Naive thymus-derived CD8-positive, alpha-beta T cell (primary cell): ENCODE data around the gene SLC16A12. TPM values are rescaled to one million over a fixed set of nuclear protein-coding genes. Genes with fewer than 3 reads are reported as not detected.

ENCODE experiments used
- ATAC-seq, 2 donors: fragments of 150-1000 bp; cut with Tn5 transposase in 1 of 2; sonication (Bioruptor Pico), chemical (Tn5 transposase) in 1 of 2; 1 replicate in 1 of 2; 2 replicates in 1 of 2; pipeline ENCODE4 v1.10.0; 2021; ENCODE audit warnings: mild to moderate bottlenecking in 2 of 2, moderate library complexity in 2 of 2
- POLR2A ChIA-PET: fragments of 350-600 bp; sonication (Branson Sonifier 250); formaldehyde crosslinking; loops from one replicate; lab custom pipeline; 2021; ENCODE audit warnings: antibody characterized with exemption; lab: Charles Lee
- DNase-seq, 10 donors: peaks; one replicate each; pipeline versions ENCODE4 v3.0.0 to v3.0.0-alpha.2; 2020 to 2022
- H3K27ac Mint-ChIP-seq, 10 donors: one replicate each; pipeline ENCODE4 v1.8.0; 2020 to 2022; ENCODE audit warnings: mild to moderate bottlenecking in 10 of 10, mixed read lengths in 10 of 10, moderate library complexity in 4 of 10, inconsistent platforms in 1 of 10
- H3K27me3 Mint-ChIP-seq, 5 donors: one replicate each; pipeline ENCODE4 v1.8.0; 2021 to 2022; ENCODE audit warnings: mixed read lengths in 5 of 5
- H3K36me3 Mint-ChIP-seq, 3 donors: one replicate each; pipeline ENCODE4 v1.8.0; 2020 to 2022; ENCODE audit warnings: mixed read lengths in 3 of 3, mild to moderate bottlenecking in 2 of 3, inconsistent platforms in 1 of 3
- H3K4me1 Mint-ChIP-seq, 4 donors: one replicate each; pipeline ENCODE4 v1.8.0; 2021 to 2022; ENCODE audit warnings: mixed read lengths in 4 of 4
- H3K4me3 Mint-ChIP-seq, 10 donors: one replicate each; pipeline ENCODE4 v1.8.0; 2020 to 2022; ENCODE audit warnings: mild to moderate bottlenecking in 10 of 10, mixed read lengths in 10 of 10, moderate library complexity in 6 of 10, inconsistent platforms in 1 of 10
- H3K9me3 Mint-ChIP-seq, 9 donors: one replicate each; pipeline ENCODE4 v1.8.0; 2020 to 2022; ENCODE audit warnings: mixed read lengths in 9 of 9, mild to moderate bottlenecking in 3 of 9, inconsistent platforms in 1 of 9, moderate library complexity in 1 of 9
- polyA plus RNA-seq, 3 donors: library from polyadenylated mRNA; unstranded; fragments of 300-500 nt; fragmentation: Illumina TruSeq; gene quantifications; one replicate each; pipeline ENCODE4 v1.2.3, GENCODE V29; 2021
- total RNA-seq, 8 experiments: library from RNA in 2 of 8; stranded (reverse) in 2 of 8; gene quantifications; one replicate each; pipeline ENCODE4 v1.2.3 and lab custom pipeline; 2021 to 2026

SLC16A12 gene
- total and polyA plus RNA-seq, 5 experiments from 2014 or later, result not detected

DNA sequence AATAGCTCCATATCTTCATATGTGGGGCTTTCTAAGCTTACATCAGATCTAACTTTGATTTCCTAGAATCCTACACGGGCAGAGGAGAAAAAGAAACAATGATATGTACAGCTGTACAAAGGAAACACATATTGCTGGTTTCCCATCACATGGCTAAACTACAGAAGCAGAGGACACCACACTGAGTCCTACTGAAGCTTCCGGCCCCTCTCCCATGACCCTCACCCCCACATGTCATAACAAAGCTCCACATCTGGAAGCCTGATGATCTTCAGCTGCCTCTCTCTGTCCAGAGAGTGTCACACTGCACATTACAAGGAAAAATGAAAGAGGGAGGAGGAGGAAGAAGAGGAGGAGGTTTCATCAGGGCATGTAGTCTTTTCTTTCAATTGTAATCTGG, 14.0 kb downstream of the SLC16A12 start:
- no peaks in the 10 kb centered on the region for H3K36me3 Mint-ChIP-seq
- H3K27me3 Mint-ChIP-seq, result peaks cover 0 to 10% (median 5%) of the 10 kb centered on the region in 5 donors
- no peak overlapping the region for H3K27ac Mint-ChIP-seq
- POLR2A ChIA-PET, result no interaction called here
- no peaks in the 10 kb centered on the region for H3K9me3 Mint-ChIP-seq
- H3K4me3 Mint-ChIP-seq, result no peak overlapping the region
- DNase-seq, result no peak
- H3K4me1 Mint-ChIP-seq, result no peaks in the 10 kb centered on the region
- no peak for ATAC-seq

DNA sequence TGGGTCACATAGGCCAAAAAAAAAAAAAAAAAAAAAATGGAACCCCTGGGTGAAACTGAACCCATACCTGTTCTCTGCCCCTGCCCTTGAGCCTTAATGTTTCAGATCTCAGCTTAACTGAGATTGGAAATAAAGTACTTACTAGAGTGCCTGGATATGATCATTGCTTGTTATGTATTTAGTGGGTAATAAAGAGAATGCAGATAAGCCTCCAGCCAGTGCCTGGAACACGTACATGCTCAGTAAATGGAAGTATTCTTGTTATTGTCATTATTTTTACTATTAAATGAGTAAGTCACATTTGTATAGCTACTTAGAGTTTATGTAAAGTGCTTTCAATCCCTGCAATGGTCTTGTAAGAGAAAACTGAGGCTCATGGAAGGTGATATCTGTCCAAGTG, 14.7 kb downstream of the SLC16A12 start:
- no peak overlapping the region for H3K4me3 Mint-ChIP-seq
- no peaks in the 10 kb centered on the region for H3K9me3 Mint-ChIP-seq
- no peaks in the 10 kb centered on the region for H3K4me1 Mint-ChIP-seq
- POLR2A ChIA-PET, result no interaction called here
- no peak overlapping the region for H3K27ac Mint-ChIP-seq
- H3K27me3 Mint-ChIP-seq, result peaks cover 0 to 8% (median 4%) of the 10 kb centered on the region in 5 donors
- H3K36me3 Mint-ChIP-seq, result no peaks in the 10 kb centered on the region
- ATAC-seq (no peak), DNase-seq (no peak)

DNA sequence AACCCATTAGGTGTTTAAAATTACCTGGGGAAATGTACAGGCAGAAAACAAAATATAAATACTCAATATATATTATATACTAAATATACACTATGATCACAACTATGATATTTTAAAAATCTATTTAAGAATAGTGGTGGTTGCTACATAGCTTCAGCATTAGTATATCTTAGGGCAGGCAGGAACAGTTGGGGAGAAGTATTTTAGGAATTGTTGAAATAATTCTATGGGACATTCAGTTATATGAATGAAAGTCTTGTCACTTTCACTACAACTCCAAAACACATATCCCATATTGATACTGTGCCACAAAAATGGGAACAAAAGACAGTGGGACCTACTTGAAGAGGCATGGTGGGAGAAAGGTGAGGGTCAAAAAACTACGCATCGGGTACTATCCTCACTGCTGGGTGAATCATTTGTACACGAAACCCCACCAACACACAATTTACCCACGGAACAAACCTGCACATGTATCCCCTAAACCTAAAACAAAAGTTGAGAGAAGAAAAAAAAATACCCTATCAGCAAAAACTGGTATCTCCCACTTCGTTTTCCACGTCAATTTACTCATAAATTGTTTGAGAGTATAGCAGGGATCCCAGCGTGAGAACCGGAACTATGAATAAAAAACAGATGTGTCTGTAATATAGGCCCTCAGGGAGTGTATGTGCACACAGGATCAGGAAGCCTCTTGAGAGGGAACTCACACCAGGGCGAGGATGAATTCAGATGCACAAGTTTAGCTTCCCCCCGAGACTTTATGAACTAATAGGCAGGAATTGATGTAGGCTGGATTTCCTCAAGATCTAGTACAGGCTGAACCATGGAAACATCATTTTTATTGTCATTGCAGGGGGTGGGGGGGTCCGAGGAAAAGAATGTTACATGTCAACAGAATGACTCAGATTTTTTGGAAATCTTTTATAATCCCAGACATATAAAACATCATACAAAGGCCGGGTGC, 16.2 kb downstream of the SLC16A12 start:
- H3K9me3 Mint-ChIP-seq, result no peaks in the 10 kb centered on the region
- ATAC-seq (no peak), DNase-seq (no peak)
- H3K27me3 Mint-ChIP-seq, result peaks cover 0 to 3% (median 1%) of the 10 kb centered on the region in 5 donors
- H3K27ac Mint-ChIP-seq, result no peak overlapping the region
- POLR2A ChIA-PET, result no interaction called here
- no peaks in the 10 kb centered on the region for H3K4me1 Mint-ChIP-seq
- H3K4me3 Mint-ChIP-seq, result no peak overlapping the region
- H3K36me3 Mint-ChIP-seq, result no peaks in the 10 kb centered on the region

DNA sequence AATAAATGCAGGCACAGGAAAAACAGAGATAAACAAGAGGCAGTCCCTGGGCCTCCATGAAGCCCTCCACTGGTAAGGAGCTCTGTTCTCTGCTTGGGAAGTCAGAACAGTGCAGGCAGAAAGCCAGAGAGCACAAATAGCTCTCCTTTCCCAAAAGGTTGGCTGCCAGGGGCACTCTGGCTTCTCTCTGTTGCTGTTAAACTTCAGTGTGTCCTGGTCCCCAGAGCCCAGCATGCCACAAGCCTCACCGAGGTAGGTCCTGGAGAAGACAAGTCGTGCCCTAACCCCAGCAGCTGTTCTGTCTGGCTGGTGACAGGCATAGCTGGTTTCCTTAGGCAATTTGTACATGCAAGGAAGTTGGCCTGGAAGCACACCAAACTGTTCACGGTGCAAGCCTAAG, 17.3 kb downstream of the SLC16A12 start:
- H3K36me3 Mint-ChIP-seq, result no peaks in the 10 kb centered on the region
- H3K27ac Mint-ChIP-seq, result no peak overlapping the region
- H3K4me1 Mint-ChIP-seq, result no peaks in the 10 kb centered on the region
- DNase-seq (no peak), ATAC-seq (no peak)
- H3K27me3 Mint-ChIP-seq, result peaks cover 0 to 2% (median 0%) of the 10 kb centered on the region in 5 donors
- POLR2A ChIA-PET, result no interaction called here
- H3K9me3 Mint-ChIP-seq, result no peaks in the 10 kb centered on the region
- H3K4me3 Mint-ChIP-seq, result no peak overlapping the region

DNA sequence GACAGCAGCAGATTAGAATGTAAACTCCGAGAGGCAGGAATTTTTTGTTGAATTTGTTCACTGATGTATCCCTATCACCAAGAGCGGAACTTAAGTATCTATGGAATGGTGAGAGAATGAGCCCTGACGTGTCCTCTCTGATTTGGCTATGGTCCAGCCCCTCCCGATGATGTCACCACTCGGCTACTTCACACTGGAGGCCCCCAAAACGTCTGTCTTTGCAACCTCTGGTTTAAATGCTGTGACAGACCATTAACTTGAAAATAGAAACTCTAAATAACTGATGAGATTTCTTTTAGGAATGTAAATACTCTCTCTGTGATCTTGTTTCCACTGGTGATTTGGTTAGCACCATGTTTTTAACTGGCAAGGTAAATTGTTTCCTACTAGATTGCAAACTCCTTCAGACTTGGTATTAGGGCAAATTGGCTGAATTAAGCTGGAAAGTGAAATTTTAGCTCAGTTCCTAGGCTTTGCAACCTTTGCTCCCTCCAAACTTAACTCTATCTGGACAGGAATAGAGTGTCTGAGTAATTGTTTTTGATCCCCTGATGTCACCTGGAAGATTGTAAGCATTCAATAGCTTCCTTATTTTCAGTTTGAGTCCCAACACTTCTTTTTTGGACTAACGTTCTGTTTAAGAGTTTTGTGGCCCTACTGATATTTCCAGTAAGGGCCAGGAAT, 19.1 kb downstream of the SLC16A12 start:
- no peak overlapping the region for H3K4me3 Mint-ChIP-seq
- H3K27me3 Mint-ChIP-seq, result peaks cover 0 to 3% (median 1%) of the 10 kb centered on the region in 5 donors
- H3K36me3 Mint-ChIP-seq, result no peaks in the 10 kb centered on the region
- POLR2A ChIA-PET, result no interaction called here
- H3K27ac Mint-ChIP-seq, result no peak overlapping the region
- no peaks in the 10 kb centered on the region for H3K9me3 Mint-ChIP-seq
- DNase-seq (no peak), ATAC-seq (no peak)
- no peaks in the 10 kb centered on the region for H3K4me1 Mint-ChIP-seq

DNA sequence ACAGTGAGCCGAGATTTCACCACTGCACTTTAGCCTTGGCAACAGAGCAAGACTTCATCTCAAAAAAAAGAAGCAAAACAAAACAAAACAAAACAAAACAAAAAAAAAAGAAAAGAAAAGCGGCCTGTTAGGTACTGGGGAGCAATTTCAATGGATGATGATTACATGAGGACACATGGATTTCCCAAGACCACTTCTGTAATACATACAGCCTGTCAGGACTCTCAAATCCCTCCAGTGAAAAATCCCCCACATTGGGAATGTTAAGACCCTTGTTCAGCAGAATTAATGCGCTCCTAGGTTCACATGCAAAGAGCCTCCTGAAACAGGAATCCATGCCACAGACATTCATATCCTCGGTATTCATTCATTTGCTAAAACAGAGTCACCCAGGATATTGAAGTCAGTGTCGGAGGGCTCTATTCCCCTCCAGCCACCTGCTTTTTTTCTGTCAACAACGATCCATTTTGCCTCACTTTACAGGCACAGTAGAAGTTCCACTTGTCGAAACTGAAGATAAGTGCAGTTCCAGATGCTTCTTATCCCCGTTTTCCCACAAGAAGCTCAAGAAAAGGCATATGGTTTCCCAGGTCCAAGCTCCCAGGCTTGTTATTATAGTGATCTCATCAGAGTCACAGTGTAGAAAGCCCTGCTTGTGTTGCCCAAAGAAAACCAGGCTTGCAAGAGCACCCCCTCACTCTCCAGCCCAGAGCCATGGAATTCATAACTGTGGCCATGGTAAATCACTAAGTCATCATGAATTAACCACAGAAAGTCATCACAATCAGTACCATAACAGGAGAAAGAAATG, 20.2 kb downstream of the SLC16A12 start:
- Mint-ChIP-seq H3K9me3 (no peaks in the 10 kb centered on the region), H3K36me3 (no peaks in the 10 kb centered on the region)
- DNase-seq, result no peak

DNA sequence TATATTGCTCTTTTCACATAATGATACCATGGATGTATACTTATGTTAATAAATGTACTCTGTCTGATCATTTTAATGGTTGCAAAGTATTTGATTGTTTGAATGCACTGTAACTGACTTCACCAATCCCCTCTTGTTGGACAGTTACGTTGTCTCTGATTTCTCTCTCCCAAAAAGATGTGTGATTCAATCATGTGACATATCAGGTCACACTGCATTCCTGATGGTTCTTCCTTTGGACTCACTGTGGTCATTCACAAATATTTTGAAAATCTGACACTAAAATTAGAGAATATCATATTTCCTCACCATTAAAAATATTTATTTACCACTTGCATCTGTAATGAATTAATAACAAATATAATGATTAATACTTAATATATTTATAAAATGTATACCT, 22.2 kb downstream of the SLC16A12 start:
- H3K4me1 Mint-ChIP-seq, result no peaks in the 10 kb centered on the region
- ATAC-seq (no peak), DNase-seq (no peak)
- H3K9me3 Mint-ChIP-seq, result no peaks in the 10 kb centered on the region
- H3K27me3 Mint-ChIP-seq, result peaks cover 0 to 3% (median 0%) of the 10 kb centered on the region in 5 donors
- H3K4me3 Mint-ChIP-seq, result no peak overlapping the region
- POLR2A ChIA-PET, result no interaction called here
- H3K27ac Mint-ChIP-seq, result no peak overlapping the region
- no peaks in the 10 kb centered on the region for H3K36me3 Mint-ChIP-seq

More for the DNA sequence above, 20.2 kb downstream of the SLC16A12 start:
- no peak for ATAC-seq
- Mint-ChIP-seq H3K27ac (no peak overlapping the region), H3K4me1 (no peaks in the 10 kb centered on the region), H3K27me3 (peaks cover 0 to 3% (median 1%) of the 10 kb centered on the region in 5 donors), H3K4me3 (no peak overlapping the region)
- POLR2A ChIA-PET, result no interaction called here

DNA sequence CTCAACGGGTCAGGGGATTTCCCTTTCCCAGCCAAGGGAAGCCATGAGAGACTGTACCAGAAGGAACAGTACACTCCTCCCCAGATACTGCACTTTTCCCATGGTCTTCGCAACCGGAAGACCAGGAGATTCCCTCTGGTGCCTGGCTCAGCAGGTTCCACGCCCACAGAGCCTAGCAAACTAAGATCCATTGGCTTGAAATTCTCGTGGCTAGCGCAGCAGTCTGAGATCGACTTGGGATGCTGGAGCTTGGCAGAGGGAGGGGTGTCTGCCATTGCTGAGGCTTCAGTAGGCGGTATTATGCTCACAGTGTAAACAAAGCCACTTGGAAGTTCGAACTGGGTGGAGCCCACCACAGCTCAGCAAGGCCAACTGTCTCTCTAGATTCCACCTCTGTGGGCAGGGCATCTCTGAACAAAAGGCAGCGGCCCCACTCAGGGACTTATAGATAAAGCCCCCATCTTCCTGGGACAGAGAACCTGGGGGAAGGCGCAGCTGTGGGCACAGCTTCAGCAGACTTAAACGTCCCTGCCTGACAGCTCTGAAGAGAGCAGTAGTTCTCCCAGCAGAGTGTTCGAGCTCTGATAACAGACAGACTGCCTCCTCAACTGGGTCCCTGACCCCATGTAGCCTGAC, 29.6 kb downstream of the SLC16A12 start:
- POLR2A ChIA-PET, result no interaction called here
- H3K27me3 Mint-ChIP-seq, result peaks cover 0 to 16% (median 5%) of the 10 kb centered on the region in 5 donors
- no peak overlapping the region for H3K4me3 Mint-ChIP-seq
- DNase-seq (no peak), ATAC-seq (no peak)
- H3K4me1 Mint-ChIP-seq, result peaks cover 0 to 12% (median 5%) of the 10 kb centered on the region in 4 donors
- no peak overlapping the region for H3K27ac Mint-ChIP-seq
- no peaks in the 10 kb centered on the region for H3K36me3 Mint-ChIP-seq
- no peaks in the 10 kb centered on the region for H3K9me3 Mint-ChIP-seq

DNA sequence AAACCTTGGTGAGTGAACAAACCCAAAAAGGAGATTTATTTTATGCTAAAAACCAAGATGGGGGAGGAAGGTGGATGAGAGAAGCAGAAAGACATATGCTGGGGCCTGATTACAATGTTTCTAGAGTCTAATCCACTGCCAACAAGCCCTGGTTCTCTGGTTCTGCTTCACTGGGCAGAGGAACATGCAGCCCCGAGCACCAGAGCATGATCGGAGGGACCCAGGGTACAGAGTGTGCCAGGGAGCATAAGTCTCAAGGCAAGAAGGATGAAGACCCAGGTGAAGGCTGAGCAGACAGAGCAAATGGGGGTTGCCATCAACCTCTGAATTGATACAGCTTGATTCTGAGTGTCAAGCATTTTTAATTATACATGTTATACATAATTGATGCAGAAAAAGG, 30.7 kb downstream of the SLC16A12 start:
- Mint-ChIP-seq H3K9me3 (no peaks in the 10 kb centered on the region), H3K27ac (no peak overlapping the region), H3K36me3 (no peaks in the 10 kb centered on the region), H3K4me1 (peaks cover 0 to 12% (median 5%) of the 10 kb centered on the region in 4 donors), H3K27me3 (peaks cover 0 to 16% (median 5%) of the 10 kb centered on the region in 5 donors), H3K4me3 (no peak overlapping the region)
- ATAC-seq (no peak), DNase-seq (no peak)
- POLR2A ChIA-PET, result no interaction called here

DNA sequence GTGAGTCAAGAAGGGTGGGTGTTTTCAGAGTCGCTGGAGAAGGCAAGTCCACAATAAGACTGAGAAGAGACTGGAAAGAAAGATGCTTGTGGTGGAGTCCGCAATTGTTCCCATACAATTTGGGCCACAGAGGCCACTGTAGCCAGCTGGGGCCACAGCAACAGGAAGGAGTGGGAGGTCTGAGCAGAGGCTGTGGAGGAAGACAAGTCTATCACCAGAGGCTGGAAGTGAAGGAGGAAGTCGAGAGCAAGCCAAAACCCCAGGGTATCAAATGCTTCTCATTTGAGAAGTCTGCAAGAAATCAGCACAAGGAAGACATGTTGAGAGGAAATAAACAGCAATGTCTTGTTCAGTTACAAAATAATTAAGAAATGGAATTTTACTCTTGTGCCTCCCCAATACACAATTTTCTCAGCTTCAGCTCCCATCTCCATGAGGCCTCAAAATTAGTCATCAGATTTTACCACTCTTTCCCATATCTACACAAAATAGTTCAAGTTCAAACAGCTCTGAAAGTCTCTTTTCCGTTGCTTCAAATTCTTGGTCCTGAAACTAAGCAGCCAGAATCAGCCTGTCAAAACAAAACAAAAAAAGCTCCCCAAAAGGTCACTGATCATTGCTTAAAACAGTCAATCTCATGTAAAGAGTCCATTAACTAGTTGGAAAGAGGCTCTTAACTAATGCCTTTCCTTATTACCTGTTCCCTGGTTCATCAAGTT, 31.6 kb downstream of the SLC16A12 start:
- Mint-ChIP-seq H3K4me1 (peaks cover 0 to 12% (median 5%) of the 10 kb centered on the region in 4 donors), H3K4me3 (no peak overlapping the region), H3K27ac (no peak overlapping the region), H3K9me3 (no peaks in the 10 kb centered on the region), H3K27me3 (peaks cover 0 to 16% (median 5%) of the 10 kb centered on the region in 5 donors), H3K36me3 (no peaks in the 10 kb centered on the region)
- POLR2A ChIA-PET, result no interaction called here
- ATAC-seq (no peak), DNase-seq (no peak)

DNA sequence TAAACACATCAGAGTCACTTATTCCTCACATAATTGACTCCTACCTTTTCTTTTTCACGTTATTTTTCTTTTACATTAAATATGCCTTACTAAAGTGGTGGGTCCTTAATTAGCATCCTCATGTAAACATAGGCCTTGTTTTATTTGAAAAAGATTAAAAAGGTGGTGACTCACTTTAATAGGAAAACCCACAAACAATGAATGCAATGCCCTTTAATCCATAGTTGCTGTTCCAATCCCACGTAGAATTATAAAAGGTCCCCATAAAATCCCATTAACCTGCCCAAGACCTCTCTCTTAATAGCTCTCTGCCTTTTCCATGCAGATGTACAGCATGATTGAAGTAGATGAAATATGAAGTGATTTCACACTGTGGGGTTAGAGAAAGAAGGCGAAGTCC, 32.2 kb downstream of the SLC16A12 start:
- POLR2A ChIA-PET, result no interaction called here
- no peak overlapping the region for H3K27ac Mint-ChIP-seq
- H3K4me3 Mint-ChIP-seq, result no peak overlapping the region
- peaks cover 0 to 16% (median 5%) of the 10 kb centered on the region in 5 donors for H3K27me3 Mint-ChIP-seq
- peaks cover 0 to 12% (median 5%) of the 10 kb centered on the region in 4 donors for H3K4me1 Mint-ChIP-seq
- H3K36me3 Mint-ChIP-seq, result no peaks in the 10 kb centered on the region
- ATAC-seq, result no peak
- H3K9me3 Mint-ChIP-seq, result no peaks in the 10 kb centered on the region
- DNase-seq, result no peak

DNA sequence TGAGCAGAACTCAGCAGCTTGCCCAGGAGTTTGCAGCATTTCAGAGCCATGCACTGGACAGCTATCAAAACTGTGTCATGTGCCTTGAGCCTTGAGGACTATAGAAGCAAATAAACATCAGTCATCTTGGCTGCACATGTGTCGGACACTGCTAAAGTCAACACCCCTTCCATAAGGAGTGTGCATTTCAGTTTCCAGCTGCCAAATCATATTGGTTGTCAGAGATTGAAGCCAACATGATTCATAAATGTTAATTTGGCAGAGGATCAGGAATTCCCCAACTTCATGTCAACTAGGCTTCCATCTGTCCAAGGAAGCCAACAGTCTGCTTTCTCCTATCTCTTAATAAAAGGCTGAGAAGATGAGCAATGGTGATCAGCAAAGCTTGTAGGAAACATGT, 32.8 kb downstream of the SLC16A12 start:
- Mint-ChIP-seq H3K27ac (no peak overlapping the region), H3K9me3 (no peaks in the 10 kb centered on the region), H3K4me1 (peaks cover 0 to 12% (median 5%) of the 10 kb centered on the region in 4 donors), H3K36me3 (no peaks in the 10 kb centered on the region), H3K27me3 (peaks cover 0 to 16% (median 5%) of the 10 kb centered on the region in 5 donors), H3K4me3 (no peak overlapping the region)
- POLR2A ChIA-PET, result no interaction called here
- no peak for DNase-seq
- ATAC-seq, result no peak
